Measurements from ENCODE around the gene CNP.
A peak's percentile ranks its signal among the peaks of the same experiment; 100 is the strongest.

The CNP gene

GRCh38 chr17:42023524-42024349 lies 57.1 kb downstream of the CNP start:
- TF ChIP-seq CEBPB (IDR thresholded peaks at IDR 0.05) (peak; percentile 97), EP300 (IDR thresholded peaks at IDR 0.05; ENCODE audit: borderline replicate concordance) (peak; percentile 37; the same call in 1 of the 2 replicates), YY1 (IDR thresholded peaks at IDR 0.05; ENCODE audit: low read depth) (0 out of 2 replicates have a peak, but pooled peaks have one; percentile 22), MAX (IDR thresholded peaks at IDR 0.05) (peak; percentile 41; the same call in 1 of the 2 replicates), REST (IDR thresholded peaks at IDR 0.05; ENCODE audit: low read depth) (no peak)

GRCh38 chr17:42025191-42025579 lies 58.6 kb downstream of the CNP start:
- TF ChIP-seq MAX (IDR thresholded peaks at IDR 0.05) (no peak), EP300 (IDR thresholded peaks at IDR 0.05; ENCODE audit: borderline replicate concordance) (no peak), FOXM1 (IDR thresholded peaks at IDR 0.05; ENCODE audit: borderline replicate concordance, low read depth) (no peak), NFIC (IDR thresholded peaks at IDR 0.05) (no peak), ZBTB7A (IDR thresholded peaks at IDR 0.05; ENCODE audit: low read depth) (no peak)

GRCh38 chr17:42025936-42026335 lies 59.3 kb downstream of the CNP start:
- TF ChIP-seq TEAD4 (IDR thresholded peaks at IDR 0.05) (no peak), NFIC (IDR thresholded peaks at IDR 0.05) (no peak), TCF12 (IDR thresholded peaks at IDR 0.05; ENCODE audit: low read depth) (no peak), ZBTB7A (IDR thresholded peaks at IDR 0.05; ENCODE audit: low read depth) (no peak), EP300 (IDR thresholded peaks at IDR 0.05; ENCODE audit: borderline replicate concordance) (no peak), MAX (IDR thresholded peaks at IDR 0.05) (no peak), REST (IDR thresholded peaks at IDR 0.05; ENCODE audit: low read depth) (no peak), EGR1 (IDR thresholded peaks at IDR 0.05) (no peak), TAF1 (IDR thresholded peaks at IDR 0.05; ENCODE audit: low read depth) (no peak), FOXM1 (IDR thresholded peaks at IDR 0.05; ENCODE audit: borderline replicate concordance, low read depth) (no peak), YY1 (IDR thresholded peaks at IDR 0.05; ENCODE audit: low read depth) (no peak), RAD21 (IDR thresholded peaks at IDR 0.05; ENCODE audit: low read depth) (no peak), CREB1 (IDR thresholded peaks at IDR 0.05; ENCODE audit: low read depth) (no peak), CEBPB (IDR thresholded peaks at IDR 0.05) (no peak), USF1 (IDR thresholded peaks at IDR 0.05) (no peak)

GRCh38 chr17:42026857-42027589 lies 60.4 kb downstream of the CNP start:
- no peak for TF ChIP-seq CREB1 (IDR thresholded peaks at IDR 0.05; ENCODE audit: low read depth)
- TF ChIP-seq RAD21 (IDR thresholded peaks at IDR 0.05; ENCODE audit: low read depth), result no peak
- no peak for TF ChIP-seq USF1 (IDR thresholded peaks at IDR 0.05)
- TF ChIP-seq MAX (IDR thresholded peaks at IDR 0.05), result no peak
- TF ChIP-seq TAF1 (IDR thresholded peaks at IDR 0.05; ENCODE audit: low read depth), result no peak
- TF ChIP-seq CEBPB (IDR thresholded peaks at IDR 0.05), result no peak
- TF ChIP-seq TCF12 (IDR thresholded peaks at IDR 0.05; ENCODE audit: low read depth), result no peak
- TF ChIP-seq FOXM1 (IDR thresholded peaks at IDR 0.05; ENCODE audit: borderline replicate concordance, low read depth), result no peak
- no peak for TF ChIP-seq TEAD4 (IDR thresholded peaks at IDR 0.05)
- TF ChIP-seq REST (IDR thresholded peaks at IDR 0.05; ENCODE audit: low read depth), result no peak
- TF ChIP-seq NFIC (IDR thresholded peaks at IDR 0.05), result no peak
- TF ChIP-seq EP300 (IDR thresholded peaks at IDR 0.05; ENCODE audit: borderline replicate concordance), result no peak
- no peak for TF ChIP-seq ZBTB7A (IDR thresholded peaks at IDR 0.05; ENCODE audit: low read depth)
- no peak for TF ChIP-seq YY1 (IDR thresholded peaks at IDR 0.05; ENCODE audit: low read depth)
- TF ChIP-seq EGR1 (IDR thresholded peaks at IDR 0.05), result no peak
